Ascending aorta (tissue), 2 donors: ENCODE data around the gene EIF3K. TPM values are rescaled to one million over a fixed set of nuclear protein-coding genes. Genes with fewer than 3 reads are reported as not detected.

Experiments
- DNase-seq, 2 donors: peaks; one replicate each; pipeline ENCODE4 v3.0.0-alpha.2; 2019; ENCODE audit warnings: low spot score in 2 of 2
- H3K27ac ChIP-seq, 2 donors: fragments of 200-600 bp; sonication (generic); one replicate each; pipeline ENCODE4 v1.5.1; 2016 to 2017; ENCODE audit warnings: mild to moderate bottlenecking in 1 of 2
- H3K27me3 ChIP-seq: fragments of 200-600 bp; sonication (generic); one replicate; pipeline ENCODE4 v1.5.1; 2017
- H3K36me3 ChIP-seq, 2 donors: fragments of 200-600 bp; sonication (generic); one replicate each; pipeline ENCODE4 v1.5.1; 2016
- H3K4me1 ChIP-seq, 2 donors: fragments of 200-600 bp; sonication (generic); one replicate each; pipeline ENCODE4 v1.5.1; 2016 to 2017; ENCODE audit warnings: mild to moderate bottlenecking in 1 of 2
- H3K4me3 ChIP-seq, 2 donors: fragments of 200-600 bp; sonication (generic); one replicate each; pipeline ENCODE4 v1.5.1; 2016 to 2017; ENCODE audit warnings: mild to moderate bottlenecking in 1 of 2
- H3K9me3 ChIP-seq, 2 donors: fragments of 200-600 bp; sonication (generic); one replicate each; pipeline ENCODE4 v1.5.1; 2016
- CTCF ChIP-seq, 3 experiments: fragments of 200-600 bp in 2 of 3; fragments of 450-650 bp in 1 of 3; sonication (generic) in 2 of 3; IDR thresholded peaks; one replicate each; pipeline ENCODE4 v1.5.1; 2016 to 2019; ENCODE audit warnings: antibody characterized with exemption in 3 of 3, mild to moderate bottlenecking in 1 of 3, moderate library complexity in 1 of 3
- intact Hi-C: fragments of 100-400 bp; cut with DNase I; formaldehyde crosslinking; loops from one replicate; pipeline ENCODE4 v1.15.1; 2023
- total RNA-seq: library from RNA; depleted of rRNA; stranded (reverse); fragments of >200 nt; gene quantifications from one replicate; pipeline ENCODE4 v1.1.0, GENCODE V29; 2016

EIF3K gene
- total RNA-seq, 1 donor from 2014 or later: 696 TPM

- DNase-seq: no peak
- Histone ChIP-seq H3K9me3 (no peaks in the 10 kb centered on the region), H3K27ac (peak overlapping the region; percentile 92 to 96), H3K4me1 (peaks cover 55 to 95% of the 10 kb centered on the region in 2 donors), H3K27me3 (no peaks in the 10 kb centered on the region), H3K4me3 (peak overlapping the region in 1 of 2 donors; percentile 12), H3K36me3 (peaks cover 5 to 18% of the 10 kb centered on the region in 2 donors)
- intact Hi-C loops: no loop called here
- no peak for TF ChIP-seq CTCF (IDR thresholded peaks at IDR 0.05)
These were observed 41.7 kb downstream of the EIF3K start for GRCh38 chr19:38660724-38661123.

- peak overlapping the region in 1 of 2 donors; percentile 12 for H3K4me3 ChIP-seq
- TF ChIP-seq CTCF (IDR thresholded peaks at IDR 0.05): no peak
- H3K27me3 ChIP-seq: no peaks in the 10 kb centered on the region
- peaks cover 58 to 95% of the 10 kb centered on the region in 2 donors for H3K4me1 ChIP-seq
- H3K36me3 ChIP-seq: peaks cover 4 to 16% of the 10 kb centered on the region in 2 donors
- intact Hi-C loops: no loop called here
- H3K9me3 ChIP-seq: no peaks in the 10 kb centered on the region
- peak overlapping the region; percentile 92 to 96 for H3K27ac ChIP-seq
- DNase-seq: no peak
These were observed 42.1 kb downstream of the EIF3K start for GRCh38 chr19:38661136-38661535.

GRCh38 chr19:38661996-38662395 lies 43.0 kb downstream of the EIF3K start:
- H3K4me3 ChIP-seq: peak overlapping the region in 1 of 2 donors; percentile 26
- DNase-seq: no peak
- no peak for TF ChIP-seq CTCF (IDR thresholded peaks at IDR 0.05)
- peak overlapping the region; percentile 92 to 96 for H3K27ac ChIP-seq
- H3K27me3 ChIP-seq: no peaks in the 10 kb centered on the region
- no peaks in the 10 kb centered on the region for H3K9me3 ChIP-seq
- peaks cover 0 to 9% of the 10 kb centered on the region in 2 donors for H3K36me3 ChIP-seq
- peaks cover 65 to 94% of the 10 kb centered on the region in 2 donors for H3K4me1 ChIP-seq
- intact Hi-C loops: no loop called here

- TF ChIP-seq CTCF (IDR thresholded peaks at IDR 0.05): no peak
These were observed 43.7 kb downstream of the EIF3K start for GRCh38 chr19:38662537-38663155.

GRCh38 chr19:38663156-38663651 lies 44.2 kb downstream of the EIF3K start:
- no peaks in the 10 kb centered on the region for H3K27me3 ChIP-seq
- H3K4me3 ChIP-seq: peak overlapping the region; percentile 2 to 45

More at GRCh38 chr19:38662537-38663155, 43.7 kb downstream of the EIF3K start:
- Histone ChIP-seq H3K36me3 (peaks cover 0 to 9% of the 10 kb centered on the region in 2 donors), H3K4me1 (peaks cover 67 to 94% of the 10 kb centered on the region in 2 donors), H3K27me3 (no peaks in the 10 kb centered on the region), H3K9me3 (no peaks in the 10 kb centered on the region), H3K27ac (peak overlapping the region; percentile 92 to 96), H3K4me3 (peak overlapping the region; percentile 2 to 45)
- DNase-seq: no peak
- intact Hi-C loops: no loop called here

More at GRCh38 chr19:38663156-38663651, 44.2 kb downstream of the EIF3K start:
- intact Hi-C loops: no loop called here
- no peak for DNase-seq
- Histone ChIP-seq H3K4me1 (peaks cover 63 to 94% of the 10 kb centered on the region in 2 donors), H3K9me3 (no peaks in the 10 kb centered on the region), H3K36me3 (peaks cover 0 to 9% of the 10 kb centered on the region in 2 donors), H3K27ac (peak overlapping the region; percentile 92 to 96)
- TF ChIP-seq CTCF (IDR thresholded peaks at IDR 0.05): no peak
